GM23338 (cell line): ENCODE results near the gene SRGAP3. TPM values are rescaled to one million over a fixed set of nuclear protein-coding genes. Genes with fewer than 3 reads are reported as not detected.

Source experiments
- ATAC-seq: fragments of 200-7000 bp; cut with Tn5 transposase; 3 replicates; pipeline ENCODE4 v1.9.1; 2020
- DNase-seq: peaks from one replicate; pipeline ENCODE4 v3.0.0-alpha.2; 2015; ENCODE audit warnings: low spot score
- H2AFZ ChIP-seq: fragments of 200-600 bp; sonication (generic); 2 replicates; pipeline ENCODE4 v1.8.0; 2016; ENCODE audit warnings: antibody characterized with exemption, mild to moderate bottlenecking, moderate library complexity
- H3F3A ChIP-seq: fragments of 200-600 bp; sonication (generic); replicated peaks from 2 replicates; pipeline ENCODE4 v1.8.0; 2017; ENCODE audit warnings: antibody characterized with exemption, mixed run types, low read depth
- H3K27ac ChIP-seq: fragments of 200-600 bp; sonication (generic); 2 replicates; pipeline ENCODE4 v1.6.1; 2016; ENCODE audit warnings: low read depth
- H3K27me3 ChIP-seq: fragments of 200-600 bp; sonication (generic); 2 replicates; pipeline ENCODE4 v1.8.0; 2016; ENCODE audit warnings: mild to moderate bottlenecking, mixed run types, moderate library complexity; ENCODE audit not compliant: insufficient read depth
- H3K36me3 ChIP-seq: fragments of 200-600 bp; sonication (generic); 2 replicates; pipeline ENCODE4 v1.8.0; 2016; ENCODE audit warnings: mild to moderate bottlenecking; ENCODE audit not compliant: insufficient read depth
- H3K4me1 ChIP-seq: fragments of 200-600 bp; sonication (generic); 2 replicates; pipeline ENCODE4 v1.8.0; 2016; ENCODE audit warnings: mild to moderate bottlenecking, moderate library complexity; ENCODE audit not compliant: insufficient read depth
- H3K4me2 ChIP-seq: fragments of 200-600 bp; sonication (generic); 2 replicates; pipeline ENCODE4 v1.7.1; 2017; ENCODE audit warnings: mixed run types
- H3K4me3 ChIP-seq: fragments of 200-600 bp; sonication (generic); 2 replicates; pipeline ENCODE4 v1.6.1; 2016; ENCODE audit warnings: mixed run types
- H3K79me2 ChIP-seq: fragments of 200-600 bp; sonication (generic); replicated peaks from 2 replicates; pipeline ENCODE4 v1.8.0; 2017; ENCODE audit warnings: mild to moderate bottlenecking; ENCODE audit not compliant: insufficient read depth
- H3K9me2 ChIP-seq: fragments of 200-600 bp; sonication (generic); 2 replicates; pipeline ENCODE4 v1.8.0; 2017; ENCODE audit not compliant: insufficient read depth
- H4K20me1 ChIP-seq: fragments of 200-600 bp; sonication (generic); replicated peaks from 2 replicates; pipeline ENCODE4 v1.8.0; 2017; ENCODE audit warnings: mild to moderate bottlenecking; ENCODE audit not compliant: insufficient read depth
- H3K27ac Mint-ChIP-seq: 2 replicates; pipeline ENCODE4 v1.8.0; 2020; ENCODE audit warnings: inconsistent platforms, mild to moderate bottlenecking, moderate library complexity, mixed read lengths
- H3K27me3 Mint-ChIP-seq: 3 replicates; pipeline ENCODE4 v1.8.0; 2022; ENCODE audit warnings: low read depth, mild to moderate bottlenecking, moderate library complexity, mixed read lengths, inconsistent platforms; ENCODE audit not compliant: insufficient read depth, poor library complexity
- H3K36me3 Mint-ChIP-seq: 3 replicates; pipeline ENCODE4 v1.8.0; 2021; ENCODE audit warnings: low read depth, mild to moderate bottlenecking, inconsistent platforms, moderate library complexity, mixed read lengths
- H3K4me1 Mint-ChIP-seq: 3 replicates; pipeline ENCODE4 v1.8.0; 2020; ENCODE audit warnings: mild to moderate bottlenecking, inconsistent platforms, mixed read lengths
- H3K4me3 Mint-ChIP-seq: 3 replicates; pipeline ENCODE4 v1.8.0; 2021; ENCODE audit warnings: moderate library complexity, mild to moderate bottlenecking, inconsistent platforms, mixed read lengths
- H3K9me3 Mint-ChIP-seq: 3 replicates; pipeline ENCODE4 v1.8.0; 2020; ENCODE audit warnings: moderate library complexity, mild to moderate bottlenecking, inconsistent platforms, mixed read lengths
- CREB1 ChIP-seq: fragments of 250-450 bp; sonication (Bioruptor Pico); IDR thresholded peaks from 2 replicates; pipeline ENCODE4 v1.5.0; 2020; ENCODE audit warnings: low read depth, mild to moderate bottlenecking, moderate library complexity
- EZH2 ChIP-seq: fragments of 200-600 bp; sonication (generic); IDR thresholded peaks from one replicate; pipeline ENCODE4 v1.8.0; 2017; ENCODE audit warnings: antibody characterized with exemption, mild to moderate bottlenecking, low read depth; ENCODE audit not compliant: unreplicated experiment
- EZH2phosphoT487 ChIP-seq: fragments of 200-600 bp; sonication (generic); IDR thresholded peaks from one replicate; pipeline ENCODE4 v1.8.1; 2018; ENCODE audit warnings: antibody characterized with exemption; ENCODE audit not compliant: unreplicated experiment
- JUNB ChIP-seq: IDR thresholded peaks from one replicate; pipeline ENCODE4 v1.6.1; 2016; ENCODE audit warnings: antibody characterized with exemption; ENCODE audit not compliant: unreplicated experiment
- NANOG ChIP-seq: IDR thresholded peaks from 2 replicates; pipeline ENCODE4 v1.6.1; 2016; ENCODE audit warnings: antibody characterized with exemption, borderline replicate concordance
- POLR2AphosphoS5 ChIP-seq: IDR thresholded peaks from 2 replicates; pipeline ENCODE4 v1.6.1; 2016; ENCODE audit warnings: antibody characterized with exemption, low read depth
- ZNF114 ChIP-seq: fragments of 250-450 bp; sonication (Bioruptor Pico); IDR thresholded peaks from 2 replicates; pipeline ENCODE4 v1.5.0; 2020; ENCODE audit warnings: mild to moderate bottlenecking, moderate library complexity
- ZNF331 ChIP-seq: fragments of 250-450 bp; sonication (Bioruptor Pico); IDR thresholded peaks from 2 replicates; pipeline ENCODE4 v1.5.0; 2020; ENCODE audit warnings: low read depth, mild to moderate bottlenecking, moderate library complexity
- polyA plus RNA-seq: library from polyadenylated mRNA; unstranded; fragments of >200 nt; fragmentation: Nextera tagmentation; extraction: Ambion mirVana; gene quantifications from 2 replicates; pipeline ENCODE4 v1.2.1, GENCODE V29; 2016
- total RNA-seq: library from RNA; depleted of rRNA; stranded (reverse); fragments of >200 nt; shearing (Covaris generic); gene quantifications from 2 replicates; pipeline ENCODE4 v1.2.3, GENCODE V29; 2014
- TF ChIP-seq, protein P1 (sequence below), 2 experiments: fragments of 200-600 bp in 1 of 2; sonication (generic) in 1 of 2; conservative IDR thresholded peaks; 2 replicates each; pipeline versions ENCODE4 v1.5.1 to v1.6.1; 2016 to 2017; ENCODE audit warnings: antibody characterized with exemption in 2 of 2, low read depth in 2 of 2, mild to moderate bottlenecking in 2 of 2, moderate library complexity in 1 of 2
- TF ChIP-seq, protein P2 (sequence below): fragments of 250-450 bp; sonication (Bioruptor Pico); IDR thresholded peaks from 2 replicates; pipeline ENCODE4 v1.5.0; 2020; ENCODE audit warnings: mild to moderate bottlenecking, moderate library complexity
- TF ChIP-seq, protein P3 (sequence below): IDR thresholded peaks from 2 replicates; pipeline ENCODE4 v1.6.1; 2016; ENCODE audit warnings: antibody characterized with exemption

SRGAP3 gene
- total and polyA plus RNA-seq, 2 experiments from 2014 or later, result 6.4 to 9.4 TPM

DNA sequence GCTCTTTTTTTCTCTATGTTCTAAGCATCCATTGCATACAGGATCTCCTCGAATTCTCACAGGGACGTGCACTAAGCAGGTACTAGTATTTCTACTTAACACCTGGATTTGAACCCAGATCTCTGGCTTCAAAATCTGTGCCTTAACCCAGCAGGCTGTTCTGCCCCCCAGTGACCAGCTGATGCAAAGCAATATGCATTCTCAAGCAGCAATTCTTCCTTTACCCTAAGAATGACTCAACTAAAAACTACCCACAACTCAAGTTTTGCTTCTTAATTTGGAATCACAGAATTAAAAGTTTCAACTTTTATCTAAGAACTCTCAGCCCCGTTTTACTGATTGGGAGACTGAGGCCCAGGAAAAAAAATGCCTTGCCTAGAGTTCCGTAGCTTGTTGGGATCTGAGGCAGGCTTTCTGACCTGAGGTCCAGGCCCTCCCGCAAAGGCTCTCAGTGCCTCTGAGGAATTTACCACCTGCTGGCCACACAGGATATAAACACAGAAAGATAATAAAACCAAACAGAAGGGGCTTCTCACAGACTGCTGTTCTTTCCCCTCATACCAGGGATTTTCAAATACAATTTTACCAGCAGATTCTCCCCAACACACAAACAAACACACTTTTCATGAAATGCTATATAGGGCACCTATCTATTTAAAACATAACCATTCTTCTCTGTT is 170.7 kb downstream of the SRGAP3 start:
- Histone ChIP-seq H3K9me2 (peaks cover 11% of the 10 kb centered on the region), H3K4me1 (peaks cover 22% of the 10 kb centered on the region), H4K20me1 (no peaks in the 10 kb centered on the region), H2AFZ (no peak overlapping the region), H3F3A (no peaks in the 10 kb centered on the region), H3K4me3 (no peak overlapping the region), H3K27me3 (no peaks in the 10 kb centered on the region), H3K4me2 (no peak overlapping the region), H3K27ac (no peak overlapping the region; the same call in 1 of the 2 replicates), H3K79me2 (no peaks in the 10 kb centered on the region), H3K36me3 (no peaks in the 10 kb centered on the region)
- TF ChIP-seq POLR2AphosphoS5, result no peak
- TF ChIP-seq, protein P1, sequence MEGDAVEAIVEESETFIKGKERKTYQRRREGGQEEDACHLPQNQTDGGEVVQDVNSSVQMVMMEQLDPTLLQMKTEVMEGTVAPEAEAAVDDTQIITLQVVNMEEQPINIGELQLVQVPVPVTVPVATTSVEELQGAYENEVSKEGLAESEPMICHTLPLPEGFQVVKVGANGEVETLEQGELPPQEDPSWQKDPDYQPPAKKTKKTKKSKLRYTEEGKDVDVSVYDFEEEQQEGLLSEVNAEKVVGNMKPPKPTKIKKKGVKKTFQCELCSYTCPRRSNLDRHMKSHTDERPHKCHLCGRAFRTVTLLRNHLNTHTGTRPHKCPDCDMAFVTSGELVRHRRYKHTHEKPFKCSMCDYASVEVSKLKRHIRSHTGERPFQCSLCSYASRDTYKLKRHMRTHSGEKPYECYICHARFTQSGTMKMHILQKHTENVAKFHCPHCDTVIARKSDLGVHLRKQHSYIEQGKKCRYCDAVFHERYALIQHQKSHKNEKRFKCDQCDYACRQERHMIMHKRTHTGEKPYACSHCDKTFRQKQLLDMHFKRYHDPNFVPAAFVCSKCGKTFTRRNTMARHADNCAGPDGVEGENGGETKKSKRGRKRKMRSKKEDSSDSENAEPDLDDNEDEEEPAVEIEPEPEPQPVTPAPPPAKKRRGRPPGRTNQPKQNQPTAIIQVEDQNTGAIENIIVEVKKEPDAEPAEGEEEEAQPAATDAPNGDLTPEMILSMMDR (conservative IDR thresholded peaks at IDR 0.05; ENCODE audit: low read depth in 2 of 2), result peak; percentile 25 to 39; a peak in 3 of 4 replicates
- ATAC-seq, result peak; percentile 73
- Mint-ChIP-seq H3K4me3 (no peak overlapping the region), H3K36me3 (peaks cover 32% of the 10 kb centered on the region; the same call in 2 of the 3 replicates), H3K4me1 (peaks cover 29% of the 10 kb centered on the region), H3K27me3 (peaks cover 10% of the 10 kb centered on the region), H3K27ac (peak overlapping the region; percentile 88), H3K9me3 (peaks cover 31% of the 10 kb centered on the region)
- peak; percentile 71 for DNase-seq

DNA sequence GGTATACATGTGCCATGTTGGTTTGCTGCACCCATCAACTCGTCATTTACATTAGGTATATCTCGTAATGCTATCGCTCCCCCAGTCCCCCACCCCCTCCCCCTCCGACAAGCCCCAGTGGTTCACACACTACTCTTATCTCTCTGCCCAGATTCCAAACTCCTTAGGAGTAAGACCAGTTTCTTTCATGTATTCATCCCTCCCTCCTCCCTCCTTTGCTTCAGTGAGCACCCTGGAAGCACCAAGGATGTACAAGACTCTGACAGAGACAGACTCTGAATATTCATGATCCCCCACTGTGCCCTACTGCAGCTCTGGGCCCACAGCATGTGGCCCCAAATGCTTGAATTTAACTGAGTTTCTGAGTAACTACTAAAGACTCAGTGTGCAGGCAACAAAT is 172.4 kb downstream of the SRGAP3 start:
- H3K79me2 ChIP-seq, result no peaks in the 10 kb centered on the region
- DNase-seq (no peak), ATAC-seq (peak; percentile 49)
- no peaks in the 10 kb centered on the region for H3K27me3 ChIP-seq
- H4K20me1 ChIP-seq, result no peaks in the 10 kb centered on the region
- H3K27ac ChIP-seq, result no peak overlapping the region
- no peak overlapping the region for H3K4me3 ChIP-seq
- H2AFZ ChIP-seq, result no peak overlapping the region
- peaks cover 22% of the 10 kb centered on the region for H3K4me1 ChIP-seq
- Mint-ChIP-seq H3K4me1 (peaks cover 29% of the 10 kb centered on the region), H3K27me3 (peaks cover 12% of the 10 kb centered on the region), H3K4me3 (no peak overlapping the region), H3K9me3 (peaks cover 24% of the 10 kb centered on the region), H3K36me3 (peaks cover 27% of the 10 kb centered on the region; the same call in 2 of the 3 replicates), H3K27ac (no peak overlapping the region)
- no peak overlapping the region for H3K4me2 ChIP-seq
- no peaks in the 10 kb centered on the region for H3F3A ChIP-seq
- H3K9me2 ChIP-seq, result peaks cover 11% of the 10 kb centered on the region
- no peaks in the 10 kb centered on the region for H3K36me3 ChIP-seq
- no peak for TF ChIP-seq ZNF331 (CRISPR knock-in tag)
- TF ChIP-seq ZNF114 (CRISPR knock-in tag), result no peak
- no peak for TF ChIP-seq POLR2AphosphoS5
- no peak for TF ChIP-seq JUNB
- TF ChIP-seq, protein P2, sequence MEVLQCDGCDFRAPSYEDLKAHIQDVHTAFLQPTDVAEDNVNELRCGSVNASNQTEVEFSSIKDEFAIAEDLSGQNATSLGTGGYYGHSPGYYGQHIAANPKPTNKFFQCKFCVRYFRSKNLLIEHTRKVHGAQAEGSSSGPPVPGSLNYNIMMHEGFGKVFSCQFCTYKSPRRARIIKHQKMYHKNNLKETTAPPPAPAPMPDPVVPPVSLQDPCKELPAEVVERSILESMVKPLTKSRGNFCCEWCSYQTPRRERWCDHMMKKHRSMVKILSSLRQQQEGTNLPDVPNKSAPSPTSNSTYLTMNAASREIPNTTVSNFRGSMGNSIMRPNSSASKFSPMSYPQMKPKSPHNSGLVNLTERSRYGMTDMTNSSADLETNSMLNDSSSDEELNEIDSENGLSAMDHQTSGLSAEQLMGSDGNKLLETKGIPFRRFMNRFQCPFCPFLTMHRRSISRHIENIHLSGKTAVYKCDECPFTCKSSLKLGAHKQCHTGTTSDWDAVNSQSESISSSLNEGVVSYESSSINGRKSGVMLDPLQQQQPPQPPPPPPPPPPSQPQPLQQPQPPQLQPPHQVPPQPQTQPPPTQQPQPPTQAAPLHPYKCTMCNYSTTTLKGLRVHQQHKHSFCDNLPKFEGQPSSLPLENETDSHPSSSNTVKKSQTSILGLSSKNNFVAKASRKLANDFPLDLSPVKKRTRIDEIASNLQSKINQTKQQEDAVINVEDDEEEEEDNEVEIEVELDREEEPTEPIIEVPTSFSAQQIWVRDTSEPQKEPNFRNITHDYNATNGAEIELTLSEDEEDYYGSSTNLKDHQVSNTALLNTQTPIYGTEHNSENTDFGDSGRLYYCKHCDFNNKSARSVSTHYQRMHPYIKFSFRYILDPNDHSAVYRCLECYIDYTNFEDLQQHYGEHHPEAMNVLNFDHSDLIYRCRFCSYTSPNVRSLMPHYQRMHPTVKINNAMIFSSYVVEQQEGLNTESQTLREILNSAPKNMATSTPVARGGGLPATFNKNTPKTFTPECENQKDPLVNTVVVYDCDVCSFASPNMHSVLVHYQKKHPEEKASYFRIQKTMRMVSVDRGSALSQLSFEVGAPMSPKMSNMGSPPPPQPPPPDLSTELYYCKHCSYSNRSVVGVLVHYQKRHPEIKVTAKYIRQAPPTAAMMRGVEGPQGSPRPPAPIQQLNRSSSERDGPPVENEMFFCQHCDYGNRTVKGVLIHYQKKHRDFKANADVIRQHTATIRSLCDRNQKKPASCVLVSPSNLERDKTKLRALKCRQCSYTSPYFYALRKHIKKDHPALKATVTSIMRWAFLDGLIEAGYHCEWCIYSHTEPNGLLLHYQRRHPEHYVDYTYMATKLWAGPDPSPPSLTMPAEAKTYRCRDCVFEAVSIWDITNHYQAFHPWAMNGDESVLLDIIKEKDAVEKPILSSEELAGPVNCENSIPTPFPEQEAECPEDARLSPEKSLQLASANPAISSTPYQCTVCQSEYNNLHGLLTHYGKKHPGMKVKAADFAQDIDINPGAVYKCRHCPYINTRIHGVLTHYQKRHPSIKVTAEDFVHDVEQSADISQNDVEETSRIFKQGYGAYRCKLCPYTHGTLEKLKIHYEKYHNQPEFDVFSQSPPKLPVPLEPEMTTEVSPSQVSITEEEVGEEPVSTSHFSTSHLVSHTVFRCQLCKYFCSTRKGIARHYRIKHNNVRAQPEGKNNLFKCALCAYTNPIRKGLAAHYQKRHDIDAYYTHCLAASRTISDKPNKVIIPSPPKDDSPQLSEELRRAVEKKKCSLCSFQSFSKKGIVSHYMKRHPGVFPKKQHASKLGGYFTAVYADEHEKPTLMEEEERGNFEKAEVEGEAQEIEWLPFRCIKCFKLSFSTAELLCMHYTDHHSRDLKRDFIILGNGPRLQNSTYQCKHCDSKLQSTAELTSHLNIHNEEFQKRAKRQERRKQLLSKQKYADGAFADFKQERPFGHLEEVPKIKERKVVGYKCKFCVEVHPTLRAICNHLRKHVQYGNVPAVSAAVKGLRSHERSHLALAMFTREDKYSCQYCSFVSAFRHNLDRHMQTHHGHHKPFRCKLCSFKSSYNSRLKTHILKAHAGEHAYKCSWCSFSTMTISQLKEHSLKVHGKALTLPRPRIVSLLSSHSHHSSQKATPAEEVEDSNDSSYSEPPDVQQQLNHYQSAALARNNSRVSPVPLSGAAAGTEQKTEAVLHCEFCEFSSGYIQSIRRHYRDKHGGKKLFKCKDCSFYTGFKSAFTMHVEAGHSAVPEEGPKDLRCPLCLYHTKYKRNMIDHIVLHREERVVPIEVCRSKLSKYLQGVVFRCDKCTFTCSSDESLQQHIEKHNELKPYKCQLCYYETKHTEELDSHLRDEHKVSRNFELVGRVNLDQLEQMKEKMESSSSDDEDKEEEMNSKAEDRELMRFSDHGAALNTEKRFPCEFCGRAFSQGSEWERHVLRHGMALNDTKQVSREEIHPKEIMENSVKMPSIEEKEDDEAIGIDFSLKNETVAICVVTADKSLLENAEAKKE (CRISPR knock-in tag), result no peak
- TF ChIP-seq, protein P3, sequence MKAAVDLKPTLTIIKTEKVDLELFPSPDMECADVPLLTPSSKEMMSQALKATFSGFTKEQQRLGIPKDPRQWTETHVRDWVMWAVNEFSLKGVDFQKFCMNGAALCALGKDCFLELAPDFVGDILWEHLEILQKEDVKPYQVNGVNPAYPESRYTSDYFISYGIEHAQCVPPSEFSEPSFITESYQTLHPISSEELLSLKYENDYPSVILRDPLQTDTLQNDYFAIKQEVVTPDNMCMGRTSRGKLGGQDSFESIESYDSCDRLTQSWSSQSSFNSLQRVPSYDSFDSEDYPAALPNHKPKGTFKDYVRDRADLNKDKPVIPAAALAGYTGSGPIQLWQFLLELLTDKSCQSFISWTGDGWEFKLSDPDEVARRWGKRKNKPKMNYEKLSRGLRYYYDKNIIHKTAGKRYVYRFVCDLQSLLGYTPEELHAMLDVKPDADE, result no peak
- TF ChIP-seq NANOG, result no peak
- TF ChIP-seq CREB1 (CRISPR knock-in tag), result no peak
- no peak for TF ChIP-seq EZH2phosphoT487
- TF ChIP-seq EZH2, result no peak
